Hematopoietic multipotent progenitor cell treated with erythropoietin and hydrocortisone succinate and interleukin-3 and kit ligand, for 17 days (in vitro differentiated cells): ENCODE data around the gene HIF1AN.
"Not testable (repeated sequence)": the region's sequence is repeated elsewhere in the genome, so short reads cannot be mapped to it uniquely, and the experiment has no call there.

ENCODE experiments used
- DNase-seq: peaks from one replicate; pipeline ENCODE4 v3.0.0-alpha.2; 2015; ENCODE audit warnings: low spot score

HIF1AN gene

GRCh38 chr10:100567249-100567648 lies 31.5 kb downstream of the HIF1AN start:
- DNase-seq, result no peak

- no peak for DNase-seq
These were observed 32.1 kb downstream of the HIF1AN start for GRCh38 chr10:100567826-100568225.

- no peak for DNase-seq
These were observed 33.2 kb downstream of the HIF1AN start for GRCh38 chr10:100568912-100569311.

GRCh38 chr10:100569687-100570481 lies 34.1 kb downstream of the HIF1AN start:
- DNase-seq, result no peak

GRCh38 chr10:100570506-100570905 lies 34.8 kb downstream of the HIF1AN start:
- DNase-seq, result no peak

- no peak for DNase-seq
These were observed 35.5 kb downstream of the HIF1AN start for GRCh38 chr10:100571084-100571856.

- not testable (repeated sequence) for DNase-seq
These were observed 39.4 kb downstream of the HIF1AN start for GRCh38 chr10:100575146-100575545.

GRCh38 chr10:100575585-100576281 lies 40.0 kb downstream of the HIF1AN start:
- no peak for DNase-seq

GRCh38 chr10:100576282-100576635 lies 40.5 kb downstream of the HIF1AN start:
- no peak for DNase-seq

- DNase-seq, result no peak
These were observed 43.7 kb downstream of the HIF1AN start for GRCh38 chr10:100579261-100580090.

- DNase-seq, result no peak
These were observed 51.2 kb downstream of the HIF1AN start for GRCh38 chr10:100586959-100587358.

GRCh38 chr10:100598166-100598565 lies 62.4 kb downstream of the HIF1AN start:
- no peak for DNase-seq

- DNase-seq, result no peak
These were observed 64.5 kb downstream of the HIF1AN start for GRCh38 chr10:100600218-100600617.

- no peak for DNase-seq
These were observed 71.7 kb downstream of the HIF1AN start for GRCh38 chr10:100607439-100607838.
